ENCODE results near the gene GJC2. TPM values are rescaled to one million over a fixed set of nuclear protein-coding genes. Genes with fewer than 3 reads are reported as not detected.

Gene GJC2
- total RNA-seq, 4 donors from 2014 or later = 0.20 to 7.1 (median 1.4) TPM

- in situ Hi-C loops (cut with MboI; ENCODE audit: low pct_ligation_motif_present in 1 of 4, low pct_unique_long_range_greater_than_20kb in 1 of 4, low sequenced_read_pairs in 3 of 4) = no loop called here
- Histone ChIP-seq H3K27ac (no peak overlapping the region), H3K4me3 (no peak overlapping the region), H3K9me3 (no peaks in the 10 kb centered on the region), H3K4me1 (peaks cover 0 to 11% (median 7%) of the 10 kb centered on the region in 4 donors), H3K36me3 (no peaks in the 10 kb centered on the region), H3K27me3 (peaks cover 6% of the 10 kb centered on the region)
- intact Hi-C loops (cut with DNase I; ENCODE audit: low total_unique reads) = no loop called here
- DNase-seq = no peak
- TF ChIP-seq EP300 (IDR thresholded peaks at IDR 0.05; ENCODE audit: low read depth) = no peak
- no peak for TF ChIP-seq POLR2A (IDR thresholded peaks at IDR 0.05)
- no peak for TF ChIP-seq CTCF (IDR thresholded peaks at IDR 0.05)
- TF ChIP-seq POLR2AphosphoS5 (IDR thresholded peaks at IDR 0.05) = no peak
- WGBS, 2 donors (ENCODE audit: low coverage in 1 of 2) = 58 to 89% methylated on average over 3 to 12 of the region's 12 CpGs
These were observed 15.1 kb upstream of the GJC2 start for GRCh38 chr1:228134591-228134990.

GRCh38 chr1:228136901-228137300 is 12.8 kb upstream of the GJC2 start:
- WGBS, 2 donors (ENCODE audit: low coverage in 1 of 2) = 0 to 35% methylated on average over 1 of the region's 1 CpG
- no peaks in the 10 kb centered on the region for H3K36me3 ChIP-seq
- peaks cover 6% of the 10 kb centered on the region for H3K27me3 ChIP-seq
- DNase-seq = no peak
- H3K27ac ChIP-seq = no peak overlapping the region
- in situ Hi-C loops (cut with MboI; ENCODE audit: low pct_ligation_motif_present in 1 of 4, low pct_unique_long_range_greater_than_20kb in 1 of 4, low sequenced_read_pairs in 3 of 4) = no loop called here
- TF ChIP-seq EP300 (IDR thresholded peaks at IDR 0.05; ENCODE audit: low read depth) (no peak), POLR2AphosphoS5 (IDR thresholded peaks at IDR 0.05) (no peak), POLR2A (IDR thresholded peaks at IDR 0.05) (no peak)
- no peak overlapping the region for H3K4me3 ChIP-seq
- intact Hi-C loops (cut with DNase I; ENCODE audit: low total_unique reads) = no loop called here
- no peaks in the 10 kb centered on the region for H3K9me3 ChIP-seq
- H3K4me1 ChIP-seq = peaks cover 6 to 17% (median 12%) of the 10 kb centered on the region in 4 donors

- Histone ChIP-seq H3K4me3 (peak overlapping the region; percentile 15 to 98 (median 74)), H3K36me3 (no peaks in the 10 kb centered on the region), H3K4me1 (peaks cover 18 to 38% (median 25%) of the 10 kb centered on the region in 4 donors), H3K27ac (peak overlapping the region; percentile 97 to 100 (median 98)), H3K27me3 (no peaks in the 10 kb centered on the region), H3K9me3 (no peaks in the 10 kb centered on the region)
- intact Hi-C loops (cut with DNase I; ENCODE audit: low total_unique reads) = no loop called here
- WGBS, 2 donors (ENCODE audit: low coverage in 1 of 2) = 26 to 70% methylated on average over 2 to 27 of the region's 30 CpGs
- in situ Hi-C loops (cut with MboI; ENCODE audit: low pct_ligation_motif_present in 1 of 4, low pct_unique_long_range_greater_than_20kb in 1 of 4, low sequenced_read_pairs in 3 of 4) = no loop called here
- TF ChIP-seq POLR2A (IDR thresholded peaks at IDR 0.05) (no peak), EP300 (IDR thresholded peaks at IDR 0.05; ENCODE audit: low read depth) (no peak), CTCF (IDR thresholded peaks at IDR 0.05) (no peak), POLR2AphosphoS5 (IDR thresholded peaks at IDR 0.05) (no peak)
- no peak for DNase-seq
These were observed 10.3 kb upstream of the GJC2 start for GRCh38 chr1:228139406-228139930.

DNA sequence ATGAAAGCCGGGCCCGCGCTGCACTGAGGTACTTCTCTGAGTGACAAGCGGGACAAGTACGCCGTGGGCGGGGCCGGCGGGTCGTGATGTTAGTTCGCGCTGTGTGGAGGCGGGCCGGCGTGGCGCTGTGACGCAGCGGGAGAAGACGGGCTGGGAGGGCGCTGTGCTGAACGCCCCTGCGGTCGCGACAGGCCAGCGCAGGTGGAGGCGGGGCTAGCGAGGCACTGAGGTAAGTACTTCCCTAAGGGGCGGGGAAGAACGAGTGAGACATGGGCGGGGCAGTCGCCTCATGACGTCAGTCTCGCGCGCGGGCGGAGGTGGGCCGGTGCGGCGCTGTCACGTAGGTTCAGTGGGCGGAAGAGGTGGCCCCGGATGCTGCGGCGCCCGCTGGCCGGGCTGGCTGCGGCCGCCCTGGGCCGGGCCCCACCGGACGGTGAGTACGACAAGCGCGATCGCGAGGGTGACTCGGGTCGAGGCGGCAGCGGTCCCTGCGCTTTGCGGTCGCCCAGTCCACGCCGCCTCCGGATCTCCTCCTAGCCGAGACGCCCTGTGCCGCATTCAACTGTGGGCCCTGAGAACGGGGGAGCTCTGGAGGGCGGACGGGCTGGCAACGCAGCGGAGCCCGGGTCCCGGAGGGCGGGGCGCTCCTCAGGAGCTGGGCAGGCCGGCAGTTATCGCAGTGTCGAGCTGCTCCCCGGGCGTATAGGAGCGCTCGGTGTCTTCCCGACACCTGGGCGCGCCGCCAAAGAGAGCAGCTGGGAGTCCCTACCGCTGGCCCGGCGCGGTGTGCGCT is 9.6 kb upstream of the GJC2 start, which contains the start of gene GUK1:
Gene GUK1 (plus strand): TSS at position 349 of the 793 bp plus-strand sequence. CDS start 24 bp downstream, at position 373.
- in situ Hi-C loops (cut with MboI; ENCODE audit: low pct_ligation_motif_present in 1 of 4, low pct_unique_long_range_greater_than_20kb in 1 of 4, low sequenced_read_pairs in 3 of 4) (no loop called here), intact Hi-C loops (cut with DNase I; ENCODE audit: low total_unique reads) (loop anchor here (2.0 kb wide), 1 partner anchor 57 kb away; the partner anchor contains the start of gene ARF1)
- H3K27me3 ChIP-seq = no peaks in the 10 kb centered on the region
- DNase-seq = peak; percentile 100
- WGBS, 2 donors (ENCODE audit: low coverage in 1 of 2) = 1% methylated on average over 42 of the region's 95 CpGs; no CpG with 5 or more reads in 1 of the 2 donors
- peak within 1 kb of the TSS; percentile 68 to 98 (median 86) for H3K4me3 ChIP-seq
- H3K4me1 ChIP-seq = peaks cover 18 to 38% (median 25%) of the 10 kb centered on the region in 4 donors
- TF ChIP-seq POLR2AphosphoS5 (IDR thresholded peaks at IDR 0.05) = peak; percentile 90 to 99 (median 98)
- TF ChIP-seq EP300 (IDR thresholded peaks at IDR 0.05; ENCODE audit: low read depth) = peak; percentile 72
- peak in 3 of 5 experiments; percentile 16 to 71 (median 17) for TF ChIP-seq CTCF (IDR thresholded peaks at IDR 0.05)
- TF ChIP-seq POLR2A (IDR thresholded peaks at IDR 0.05) = peak; percentile 98
- no peaks in the 10 kb centered on the region for H3K9me3 ChIP-seq
- peak within 1 kb of the TSS; percentile 97 to 100 (median 98) for H3K27ac ChIP-seq
- no peaks in the 10 kb centered on the region for H3K36me3 ChIP-seq
